GM19025 (cell line): ENCODE data around the gene GSK3A.

Experiments used
- ATAC-seq: cut with Tn5 transposase; IDR thresholded peaks from one replicate; pipeline ENCODE4 v1.9.1; 2021; ENCODE audit warnings: mild to moderate bottlenecking, low read depth, moderate library complexity; ENCODE audit not compliant: unreplicated experiment

The GSK3A gene

GRCh38 chr19:42232435-42232834, 10.0 kb downstream of the GSK3A start:
- ATAC-seq = no peak

- ATAC-seq = no peak
Observed at GRCh38 chr19:42230571-42230970, 11.8 kb downstream of the GSK3A start.

GRCh38 chr19:42229855-42230351, 12.5 kb downstream of the GSK3A start:
- ATAC-seq = no peak

GRCh38 chr19:42229301-42229854, 13.0 kb downstream of the GSK3A start:
- no peak for ATAC-seq

- no peak for ATAC-seq
Observed at GRCh38 chr19:42228641-42229040, 13.8 kb downstream of the GSK3A start.

- no peak for ATAC-seq
Observed at GRCh38 chr19:42226886-42227285, 15.5 kb downstream of the GSK3A start.

DNA sequence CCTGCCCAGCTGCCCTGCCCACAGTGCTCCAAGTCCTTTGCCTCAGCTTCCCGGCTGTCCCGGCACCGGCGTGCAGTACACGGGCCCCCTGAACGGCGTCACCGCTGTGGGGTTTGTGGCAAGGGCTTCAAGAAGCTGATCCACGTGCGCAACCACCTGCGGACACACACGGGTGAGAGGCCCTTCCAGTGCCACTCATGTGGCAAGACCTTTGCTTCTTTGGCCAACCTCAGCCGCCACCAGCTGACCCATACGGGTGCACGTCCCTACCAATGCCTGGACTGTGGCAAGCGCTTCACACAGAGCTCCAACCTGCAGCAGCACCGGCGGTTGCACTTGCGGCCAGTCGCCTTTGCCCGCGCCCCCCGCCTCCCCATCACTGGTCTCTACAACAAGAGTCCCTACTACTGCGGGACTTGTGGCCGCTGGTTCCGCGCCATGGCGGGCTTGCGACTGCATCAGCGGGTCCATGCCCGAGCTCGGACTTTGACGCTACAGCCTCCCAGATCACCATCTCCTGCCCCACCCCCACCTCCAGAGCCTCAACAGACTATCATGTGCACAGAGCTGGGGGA, 16.6 kb downstream of the GSK3A start:
- ATAC-seq = no peak

- ATAC-seq = no peak
Observed at GRCh38 chr19:42224940-42225717, 17.3 kb downstream of the GSK3A start.

DNA sequence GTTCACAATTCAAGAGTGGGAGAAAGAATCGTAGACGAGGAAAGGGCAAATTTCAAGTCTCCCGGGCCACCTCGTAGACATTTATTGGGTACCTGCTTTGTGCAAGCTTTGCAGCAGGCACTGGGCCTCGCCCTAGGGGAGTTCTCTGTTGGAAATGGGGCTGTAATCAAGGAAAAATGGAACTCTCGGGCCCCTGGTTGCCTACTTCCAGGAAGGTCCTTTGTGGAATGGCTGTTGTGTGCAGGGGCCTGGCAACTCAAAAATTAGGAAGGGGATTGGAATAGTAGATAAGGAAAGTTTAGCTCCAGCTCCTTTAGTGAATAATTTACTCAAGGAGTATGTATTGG, 21.7 kb downstream of the GSK3A start:
- no peak for ATAC-seq

DNA sequence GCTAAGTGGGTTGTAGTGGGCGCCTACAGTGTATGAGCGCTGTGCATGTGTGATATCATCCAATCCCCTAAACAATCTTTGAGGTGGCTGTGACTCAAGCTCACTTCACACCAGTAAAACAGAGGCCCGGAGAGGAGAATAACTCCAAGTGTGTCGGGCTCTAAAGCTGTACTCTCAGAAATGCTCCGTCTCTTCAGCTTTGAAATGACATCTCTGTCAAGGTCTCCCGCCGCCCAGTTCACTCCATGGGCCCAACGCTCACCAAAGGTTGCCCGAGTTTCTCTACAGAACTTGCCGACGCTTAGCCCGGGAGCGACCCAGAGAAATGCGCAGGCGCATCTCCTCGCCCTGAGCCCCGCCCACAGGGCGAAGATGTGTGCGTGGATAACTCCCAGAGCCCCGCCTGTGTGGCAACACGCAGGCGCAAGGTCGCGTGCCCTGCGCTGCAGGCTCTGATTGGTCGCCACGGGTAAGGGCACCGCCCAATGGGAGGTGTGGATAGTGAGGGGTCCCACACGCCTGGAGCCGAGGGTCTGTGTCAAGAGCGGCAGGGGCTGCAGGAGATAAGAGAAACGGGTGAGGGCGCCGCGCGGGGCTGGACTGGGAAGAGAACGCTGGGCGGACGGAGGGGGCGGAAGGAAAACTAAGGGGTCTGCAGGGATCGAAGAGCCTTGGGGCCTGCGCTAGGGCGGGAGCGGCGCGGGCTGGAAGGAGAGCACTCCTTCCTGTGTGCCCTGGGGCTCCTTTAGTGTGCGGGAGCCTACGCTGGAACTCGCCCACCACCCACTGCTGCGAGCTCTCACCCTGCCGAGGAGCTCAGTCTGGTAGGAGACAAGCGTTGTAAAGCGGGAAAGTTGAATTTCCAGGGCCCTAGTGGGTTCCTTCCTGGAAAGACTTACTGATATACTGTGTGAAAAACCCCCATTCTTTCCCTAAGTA, 22.3 kb downstream of the GSK3A start, which contains the start of gene ZNF526:
Gene ZNF526 (plus strand): TSS at position 501 of the 939 bp plus-strand sequence. CDS start 4,092 bp downstream, outside the sequence.
- ATAC-seq = peak; percentile 72

DNA sequence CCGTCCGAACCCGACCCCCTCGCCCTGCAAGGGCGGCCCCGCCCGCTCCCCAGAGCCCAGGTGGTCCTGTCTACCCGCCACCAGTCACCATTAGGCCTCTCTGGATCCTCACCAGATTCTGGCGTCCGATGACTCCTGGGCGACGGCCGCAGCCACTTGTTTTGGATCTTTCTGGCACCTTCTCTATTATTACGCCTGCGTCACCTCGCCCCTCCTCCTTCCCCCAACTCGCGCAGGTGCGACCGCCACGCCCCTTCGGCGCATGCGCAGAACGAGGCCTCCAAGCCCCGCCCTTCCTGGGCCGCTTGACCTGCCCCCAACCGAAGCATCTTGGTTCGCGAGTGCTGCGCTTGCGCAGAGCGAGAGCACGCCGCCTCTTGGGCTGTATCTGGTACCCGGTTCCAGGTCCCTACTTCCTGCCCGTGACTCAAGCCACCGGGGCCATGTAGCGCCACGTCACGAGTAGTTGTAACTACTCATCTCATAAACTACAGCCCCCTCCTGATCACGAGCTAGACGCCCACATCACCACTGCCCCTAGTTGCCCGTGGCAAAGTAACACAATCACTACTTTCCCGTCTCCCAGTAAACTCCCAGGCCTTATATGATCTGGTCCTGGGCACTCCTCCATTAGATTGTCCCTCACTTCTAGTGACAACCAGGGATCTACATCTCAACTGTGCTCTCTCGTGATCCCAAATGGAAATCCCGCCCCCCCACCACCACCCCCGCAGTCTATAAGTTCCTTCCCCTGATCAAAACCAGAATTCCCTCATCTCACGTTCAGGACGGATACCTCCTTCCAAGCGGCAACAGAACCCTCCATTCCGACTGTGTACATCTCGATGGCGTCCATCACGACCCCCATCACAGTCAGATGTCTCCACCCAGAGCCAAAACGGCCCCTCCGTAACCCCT, 24.6 kb downstream of the GSK3A start, which contains the start of gene DEDD2:
Gene DEDD2 (minus strand): TSS at position 158 of the 918 bp plus-strand sequence. CDS start 670 bp downstream, outside the sequence.
- ATAC-seq = peak; percentile 63

DNA sequence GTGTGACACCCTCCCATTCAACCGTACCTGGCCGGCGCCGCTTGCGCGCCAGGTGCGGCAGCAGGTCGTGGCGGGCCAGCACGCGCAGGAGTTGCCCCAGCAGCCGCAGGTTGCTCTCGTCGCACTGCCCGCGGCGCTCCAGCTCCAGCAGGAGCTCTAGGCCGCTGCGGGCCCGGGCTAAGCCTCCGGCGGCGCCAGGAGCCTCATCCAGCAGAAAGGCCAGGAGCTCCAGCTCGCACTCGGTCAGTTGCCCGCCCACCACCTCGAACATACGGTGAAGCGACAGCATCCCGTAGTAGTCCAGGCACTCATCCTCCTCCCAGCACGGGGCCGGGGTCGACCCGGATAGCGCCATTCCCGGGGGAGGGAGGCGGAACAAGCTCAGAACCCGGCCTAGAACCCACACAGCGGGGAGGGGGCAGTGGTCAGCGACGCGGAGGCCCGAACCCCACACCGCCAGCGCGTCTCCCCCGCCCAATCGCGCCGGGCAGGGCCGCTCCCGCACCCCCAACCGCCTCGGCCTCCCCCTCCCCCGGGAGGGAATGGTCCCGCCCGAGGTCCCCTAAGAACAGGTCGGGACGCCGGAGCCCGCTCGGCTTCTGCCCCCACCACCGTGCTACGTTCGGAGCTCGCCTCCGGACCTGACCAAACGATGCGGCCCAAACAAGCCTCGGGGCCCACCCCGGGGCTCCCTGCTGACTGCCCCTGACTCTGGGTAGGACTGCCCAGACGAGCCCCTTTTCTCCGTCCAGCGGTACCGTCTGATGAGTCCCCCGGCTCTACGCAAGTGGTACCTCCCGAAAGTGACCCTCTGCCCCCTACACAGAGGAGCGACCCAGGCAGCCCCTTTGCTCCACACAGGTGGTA, 25.5 kb downstream of the GSK3A start:
- no peak for ATAC-seq

DNA sequence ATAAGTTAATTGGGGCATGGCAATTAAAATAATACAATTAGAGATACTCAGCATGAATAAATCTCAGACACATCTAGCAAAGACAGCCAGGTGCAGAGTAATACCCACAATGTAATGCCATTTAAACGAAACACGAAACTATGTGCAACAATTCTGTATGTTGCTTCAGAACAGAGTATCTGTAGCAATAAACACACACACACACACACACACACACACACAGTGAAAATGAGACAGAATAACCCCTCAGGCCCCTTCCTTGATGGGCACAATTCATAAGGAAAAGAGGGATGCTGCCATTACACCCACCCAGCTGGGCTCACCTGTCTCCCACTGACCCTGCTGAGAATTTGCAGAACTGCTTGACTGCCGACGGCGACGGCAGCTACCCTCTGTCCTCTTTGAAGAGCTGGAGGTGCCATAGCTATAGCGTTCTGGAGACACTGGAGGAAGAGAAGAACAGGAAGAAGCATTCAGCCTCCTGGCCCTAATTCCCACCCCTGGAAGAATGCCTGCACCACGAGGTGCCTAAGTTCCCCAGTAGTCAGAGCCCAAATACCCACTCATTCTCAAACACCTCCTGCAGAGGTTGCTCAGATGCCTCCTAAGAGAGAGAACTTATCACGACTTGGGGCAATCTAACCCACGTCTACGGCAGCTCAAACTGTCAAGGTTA, 27.5 kb downstream of the GSK3A start:
- no peak for ATAC-seq

DNA sequence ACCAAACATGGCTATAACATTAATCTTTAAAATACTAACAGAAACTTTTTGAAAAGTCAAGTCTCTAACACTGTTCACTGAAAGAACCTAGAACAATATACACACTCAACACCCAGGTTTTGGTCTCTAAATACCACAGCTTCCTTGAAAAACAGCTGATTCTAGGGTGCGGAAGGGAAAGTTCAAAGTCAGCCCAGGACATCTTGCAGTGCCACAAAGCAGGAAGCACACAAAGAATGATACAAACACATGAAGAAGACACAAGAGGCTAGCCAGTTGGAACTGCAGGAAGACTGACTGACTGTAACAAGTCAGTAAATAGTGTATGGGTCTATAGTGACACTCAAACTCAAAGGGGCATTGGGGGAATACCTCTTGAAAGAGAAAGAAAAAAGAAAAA, 29.5 kb downstream of the GSK3A start:
- no peak for ATAC-seq

DNA sequence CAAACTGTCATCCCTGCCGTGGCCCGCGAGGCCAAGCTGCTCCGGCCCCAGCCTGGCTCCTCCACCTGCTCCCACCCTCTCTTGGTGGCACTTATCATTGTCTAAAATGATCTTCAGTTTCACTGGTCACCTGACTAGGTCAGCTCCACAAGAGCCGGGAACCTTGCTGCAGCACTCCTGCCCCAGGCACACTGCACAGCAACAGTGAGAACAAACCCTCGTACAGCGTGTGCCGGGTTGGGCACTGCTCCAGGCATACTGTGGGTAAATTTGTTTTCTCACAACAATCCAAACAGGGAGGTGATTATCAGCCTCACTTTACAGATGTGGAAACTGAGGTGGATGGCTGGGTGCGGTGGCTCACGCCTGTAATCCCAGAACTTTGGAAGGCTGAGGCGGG, 33.8 kb downstream of the GSK3A start:
- no peak for ATAC-seq

GRCh38 chr19:42207767-42208271, 34.6 kb downstream of the GSK3A start:
- no peak for ATAC-seq

GRCh38 chr19:42206871-42207755, 35.3 kb downstream of the GSK3A start:
- no peak for ATAC-seq
